Stomach (tissue), 4 donors: ENCODE data around the gene TTC29.

ENCODE experiments used
- CTCF ChIP-seq, 7 experiments: fragments of 450-650 bp in 4 of 7; fragments of 200-600 bp in 3 of 7; sonication (generic) in 3 of 7; IDR thresholded peaks; one replicate each; pipeline ENCODE4 v1.5.1; 2016 to 2019; ENCODE audit warnings: antibody characterized with exemption in 7 of 7, control low read depth in 2 of 7, mild to moderate bottlenecking in 1 of 7
- EP300 ChIP-seq: sonication (generic); formaldehyde crosslinking; IDR thresholded peaks from one replicate; pipeline ENCODE4 v1.6.1; 2017; ENCODE audit warnings: antibody characterized with exemption
- POLR2A ChIP-seq, 4 donors: fragments of 450-650 bp; IDR thresholded peaks; one replicate each; pipeline ENCODE4 v1.6.1; 2016; ENCODE audit warnings: antibody characterized with exemption in 4 of 4, control low read depth in 2 of 4, mild to moderate bottlenecking in 1 of 4, moderate library complexity in 1 of 4
- POLR2AphosphoS5 ChIP-seq, 3 donors: sonication (generic); formaldehyde crosslinking; IDR thresholded peaks; one replicate each; pipeline ENCODE4 v1.6.1; 2016; ENCODE audit warnings: antibody characterized with exemption in 3 of 3

GRCh38 chr4:146975036-146975435 lies 29.4 kb upstream of the TTC29 start:
- TF ChIP-seq EP300 (no peak), CTCF (IDR thresholded peaks at IDR 0.05) (no peak), POLR2AphosphoS5 (IDR thresholded peaks at IDR 0.05) (no peak), POLR2A (IDR thresholded peaks at IDR 0.05) (no peak)
